HG02885 (cell line): ENCODE data around the gene SLC12A7.
"Not testable (repeated sequence)": the region's sequence is repeated elsewhere in the genome, so short reads cannot be mapped to it uniquely, and the experiment has no call there.

Experiments
- ATAC-seq: cut with Tn5 transposase; IDR thresholded peaks from one replicate; pipeline ENCODE4 v1.9.1; 2021; ENCODE audit warnings: mild to moderate bottlenecking; ENCODE audit not compliant: unreplicated experiment, poor library complexity

SLC12A7 gene

DNA sequence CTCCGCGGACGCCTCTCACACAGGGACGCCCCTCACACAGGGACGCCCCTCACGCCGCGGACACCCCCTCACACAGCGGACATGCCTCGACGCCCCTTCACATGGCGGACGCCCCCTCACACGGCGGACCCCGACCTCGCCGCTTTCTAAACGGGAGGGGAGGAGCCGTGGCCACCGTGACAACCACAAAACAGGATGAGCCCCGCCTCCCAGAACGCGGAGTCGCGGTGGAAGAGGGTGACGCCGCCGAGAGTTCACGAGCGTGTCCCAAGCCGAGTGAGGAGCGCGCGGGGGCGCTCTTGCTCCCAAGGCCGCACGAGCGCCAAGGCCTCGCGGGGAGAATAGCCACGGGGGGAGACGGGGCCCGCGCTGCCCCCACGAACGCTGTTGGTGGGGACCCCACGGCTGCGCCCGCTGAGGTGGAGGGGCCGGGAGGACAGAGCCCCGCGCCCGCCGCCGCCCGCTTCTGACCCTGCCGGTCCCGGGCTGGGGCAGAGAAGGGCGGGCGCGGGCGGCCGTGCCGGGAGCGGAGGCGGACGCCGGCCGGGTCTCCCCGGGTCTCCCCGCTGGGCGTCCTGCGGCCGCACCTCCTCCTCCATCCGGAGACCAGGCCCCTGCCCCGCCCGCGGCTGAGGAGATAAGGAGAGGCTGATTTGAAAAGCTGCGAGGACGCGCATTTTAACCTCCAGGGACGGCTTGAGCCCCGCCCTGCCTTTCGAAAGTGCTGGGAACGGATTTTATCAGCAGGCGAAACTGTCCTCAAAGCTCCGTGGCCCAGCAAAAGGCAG is 107.2 kb downstream of the SLC12A7 start:
- no peak for ATAC-seq

DNA sequence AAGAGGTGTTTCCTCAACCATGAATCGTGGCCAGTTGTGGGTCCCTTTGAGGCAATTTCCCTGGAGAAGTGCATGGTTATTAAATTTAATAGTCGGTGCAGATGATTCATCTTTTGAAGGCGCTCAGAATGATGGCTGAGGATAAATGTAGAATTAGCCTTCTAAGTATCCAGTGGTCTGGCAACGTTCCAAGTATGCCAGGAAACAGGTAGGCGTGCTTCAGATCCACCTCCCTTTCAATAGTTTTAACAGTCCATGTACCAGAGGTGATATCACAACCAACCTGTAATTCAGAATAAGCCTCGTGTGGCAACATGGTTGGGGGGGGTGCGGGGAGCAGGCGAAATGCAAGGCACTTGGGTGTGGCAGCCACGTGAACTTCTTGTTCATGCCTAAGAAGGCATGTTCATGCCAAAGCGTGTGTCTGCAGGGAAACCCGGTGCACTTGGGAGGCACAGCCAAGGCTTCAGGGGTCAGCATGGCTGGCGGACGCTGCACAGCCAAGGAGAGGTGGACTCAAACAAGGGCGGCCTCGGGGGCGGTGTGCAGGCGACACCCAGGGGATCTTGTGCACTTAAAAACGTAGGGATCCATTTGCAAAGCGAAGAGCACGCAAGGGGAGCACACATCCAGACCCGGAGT is 108.4 kb downstream of the SLC12A7 start:
- no peak for ATAC-seq

DNA sequence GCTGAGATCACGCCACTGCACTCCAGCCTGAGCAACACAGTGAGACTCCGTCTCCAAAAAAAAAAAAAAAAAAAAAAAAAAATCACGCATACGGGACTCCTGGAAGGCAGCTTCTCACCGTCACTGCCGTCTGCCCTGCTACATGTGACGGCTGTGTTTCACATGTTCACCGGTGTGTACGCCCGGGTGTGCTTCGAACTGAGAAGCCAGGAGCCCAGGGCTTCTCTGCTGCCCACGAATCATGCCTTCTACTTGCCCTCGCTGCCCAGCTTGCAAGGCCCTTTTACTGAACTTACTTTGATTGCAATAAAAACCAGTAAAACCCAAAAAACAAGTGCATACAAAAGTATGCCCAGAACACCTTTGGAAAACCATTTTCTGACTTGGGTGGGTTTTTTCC is 109.0 kb downstream of the SLC12A7 start:
- no peak for ATAC-seq

DNA sequence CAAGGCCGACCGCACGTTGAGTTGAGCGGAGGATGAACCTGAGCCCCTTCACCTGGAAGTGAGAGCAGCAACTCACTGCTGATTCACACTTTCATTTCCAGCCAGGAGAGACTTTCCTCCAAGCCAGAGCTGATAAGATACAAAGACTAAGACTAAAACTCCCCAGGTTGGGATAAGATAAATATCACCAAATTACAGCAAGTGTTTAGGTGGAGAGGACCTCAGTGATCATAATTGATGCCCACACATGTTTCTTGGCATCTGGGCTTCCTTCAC is 109.7 kb downstream of the SLC12A7 start:
- ATAC-seq: no peak

DNA sequence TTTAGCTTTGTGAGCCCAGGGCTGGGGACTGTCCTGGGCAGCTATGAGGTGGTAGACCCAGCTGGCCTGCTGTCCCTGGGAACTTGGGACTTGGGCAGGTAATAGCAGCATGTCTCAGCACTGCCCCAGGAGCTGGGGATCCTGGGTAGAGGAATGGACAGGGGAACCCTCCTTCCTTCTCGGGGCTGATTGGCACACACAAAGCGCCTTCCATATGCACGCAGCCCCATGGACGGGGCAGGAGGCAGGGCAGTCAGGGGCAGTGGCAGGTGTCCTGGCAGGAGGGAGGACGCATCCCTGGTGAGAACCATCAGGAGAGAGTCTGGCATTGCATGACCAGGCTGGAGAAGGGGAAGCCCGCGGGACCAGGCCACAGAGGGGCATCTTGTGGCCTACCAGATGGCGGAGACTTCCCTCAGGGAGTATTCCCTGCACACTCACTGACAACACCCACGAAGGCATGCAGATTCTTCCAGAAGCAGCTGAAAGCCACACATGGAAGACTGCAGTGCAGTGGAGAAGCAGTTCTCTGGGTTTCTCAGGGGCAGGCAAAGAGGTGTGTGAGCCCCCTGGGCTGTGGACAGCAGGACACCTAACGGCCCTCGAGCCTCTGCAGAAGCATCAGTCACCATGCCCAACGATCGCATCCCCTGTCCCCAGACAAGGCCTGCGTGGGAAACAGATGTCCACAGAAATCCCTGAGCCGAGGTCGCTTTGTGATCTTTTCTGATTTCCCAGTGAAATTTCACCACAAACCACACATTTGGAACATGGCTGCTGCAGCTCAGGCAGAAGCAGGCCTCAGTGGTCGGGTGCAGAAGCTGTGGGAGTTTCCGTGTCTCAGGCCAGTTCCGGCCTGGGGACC is 110.2 kb downstream of the SLC12A7 start:
- no peak for ATAC-seq

GRCh38 chr5:1000831-1001230 is 111.0 kb downstream of the SLC12A7 start:
- ATAC-seq: not testable (repeated sequence)
